K562 (cell line): ENCODE data around the gene HEATR1. TPM values are rescaled to one million over a fixed set of nuclear protein-coding genes. Genes with fewer than 3 reads are reported as not detected.
A peak's percentile ranks its signal among the peaks of the same experiment; 100 is the strongest.

Experiments used
- ARID1B ChIP-seq: fragments of 450-650 bp; IDR thresholded peaks from 2 replicates; pipeline ENCODE4 v1.6.1; 2016; ENCODE audit warnings: antibody characterized with exemption, mild to moderate bottlenecking, inconsistent platforms
- KLF10 ChIP-seq: fragments of 250-450 bp; sonication (Bioruptor Pico); IDR thresholded peaks from 2 replicates; pipeline ENCODE4 v1.6.1; 2021; ENCODE audit warnings: matching md5 sums
- SNIP1 ChIP-seq: fragments of 450-650 bp; IDR thresholded peaks from 2 replicates; pipeline ENCODE4 v1.7.1; 2017; ENCODE audit warnings: low read depth, mild to moderate bottlenecking
- TRIM24 ChIP-seq, 2 experiments: fragments of 450-650 bp; IDR thresholded peaks; 2 replicates each; pipeline ENCODE4 v1.6.1; 2016
- ZNF584 ChIP-seq: fragments of 200-800 bp; sonication (Bioruptor generic); IDR thresholded peaks from 2 replicates; pipeline ENCODE4 v1.6.1; 2016; ENCODE audit warnings: low read depth, mild to moderate bottlenecking, missing genetic modification characterization, missing compliant biosample characterization
- polyA plus RNA-seq, 8 experiments: library from polyadenylated mRNA; depleted of rRNA in 4 of 8; stranded (reverse) in 5 of 8; unstranded in 3 of 8; fragments of >200 nt; fragmentation: Nextera tagmentation in 2 of 8; fragmentation: Illumina TruSeq in 1 of 8; extraction: Ambion mirVana in 2 of 8; extraction: Trizol in 1 of 8; gene quantifications; 2 replicates each; pipeline versions ENCODE4 v1.2.1 to v1.2.3, GENCODE V29; 2011 to 2014; ENCODE audit warnings: inconsistent platforms in 1 of 8, missing spikeins in 1 of 8
- total RNA-seq, 7 experiments: library from RNA; depleted of rRNA in 6 of 7; stranded (reverse); fragments of >200 nt in 6 of 7; fragmentation: Illumina TruSeq in 2 of 7; extraction: Trizol in 2 of 7; gene quantifications; 2 replicates each; pipeline versions ENCODE4 v1.2.1 to v1.2.3, GENCODE V29; 2011 to 2021; ENCODE audit warnings: low replicate concordance in 1 of 7
- TF ChIP-seq, protein P1 (sequence below): fragments of 250-450 bp; sonication (Bioruptor Pico); IDR thresholded peaks from 2 replicates; pipeline ENCODE4 v1.8.0; 2021; ENCODE audit warnings: mild to moderate bottlenecking, moderate library complexity
- TF ChIP-seq, protein P2 (sequence below): fragments of 450-650 bp; IDR thresholded peaks from 2 replicates; pipeline ENCODE4 v1.6.1; 2016; ENCODE audit warnings: mild to moderate bottlenecking, moderate library complexity
- TF ChIP-seq, protein P3 (sequence below): IDR thresholded peaks from 3 replicates; pipeline ENCODE4 v1.6.1; 2011; ENCODE audit warnings: borderline replicate concordance, mild to moderate bottlenecking; ENCODE audit not compliant: insufficient read length, insufficient read depth
- TF ChIP-seq, protein P4 (sequence below), 2 experiments: fragments of 450-650 bp; IDR thresholded peaks; 2 replicates each; pipeline ENCODE4 v1.6.1; 2016
- TF ChIP-seq, protein P5 (sequence below): fragments of 250-450 bp; sonication (Bioruptor Pico); IDR thresholded peaks from 2 replicates; pipeline ENCODE4 v1.6.1; 2021; ENCODE audit warnings: mild to moderate bottlenecking

HEATR1 gene
- total and polyA plus RNA-seq, 9 of the 15 experiments (the other 6 are each of a cell fraction or from before 2014, with no cell fraction given), result 28.3 to 108 (median 50.9) TPM

DNA sequence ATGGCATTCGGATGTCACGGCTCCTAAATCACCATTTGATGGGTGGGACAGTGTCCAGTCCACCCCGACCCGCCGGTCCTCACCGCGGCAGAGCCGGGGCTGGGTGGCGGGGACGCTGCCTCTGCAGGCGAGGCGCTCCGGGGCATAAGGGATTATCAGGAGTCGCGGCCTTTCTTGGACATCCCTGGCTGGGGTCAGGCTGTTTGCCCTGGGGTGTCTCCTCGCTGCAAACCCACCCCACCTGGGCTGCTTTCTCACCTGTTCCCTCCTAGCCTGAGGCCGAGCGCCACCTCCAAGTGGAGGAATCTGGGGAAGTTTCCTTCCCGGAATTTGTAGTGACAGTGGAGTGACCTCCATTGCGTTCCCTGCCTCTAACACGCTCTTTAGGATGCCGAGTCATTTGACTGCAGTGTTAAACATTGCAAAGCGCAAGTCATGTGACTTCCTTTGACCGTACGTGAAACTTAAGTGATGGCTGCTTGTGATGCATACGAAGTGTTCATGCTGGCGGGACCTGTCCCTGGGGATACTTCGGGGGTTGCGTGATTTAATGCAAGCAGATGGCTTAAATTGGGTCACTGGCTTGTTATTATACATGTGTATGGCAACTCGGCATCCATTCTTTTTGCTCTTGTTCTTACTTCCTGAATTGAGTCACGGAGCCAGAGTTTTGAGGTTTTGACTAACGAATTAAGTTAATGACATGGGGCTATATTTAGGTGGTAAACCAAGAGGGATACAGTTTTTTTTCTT is 80.0 kb downstream of the HEATR1 start (continued):
- TF ChIP-seq SNIP1 (no peak), ZNF584 (0 out of 2 replicates have a peak, but pooled peaks have one; percentile 21), ARID1B (peak; percentile 32; the same call in 1 of the 2 replicates), TRIM24 (IDR thresholded peaks at IDR 0.05) (no peak; a peak in 1 of 4 replicates), KLF10 (CRISPR knock-in tag) (no peak)
- TF ChIP-seq, protein P1, sequence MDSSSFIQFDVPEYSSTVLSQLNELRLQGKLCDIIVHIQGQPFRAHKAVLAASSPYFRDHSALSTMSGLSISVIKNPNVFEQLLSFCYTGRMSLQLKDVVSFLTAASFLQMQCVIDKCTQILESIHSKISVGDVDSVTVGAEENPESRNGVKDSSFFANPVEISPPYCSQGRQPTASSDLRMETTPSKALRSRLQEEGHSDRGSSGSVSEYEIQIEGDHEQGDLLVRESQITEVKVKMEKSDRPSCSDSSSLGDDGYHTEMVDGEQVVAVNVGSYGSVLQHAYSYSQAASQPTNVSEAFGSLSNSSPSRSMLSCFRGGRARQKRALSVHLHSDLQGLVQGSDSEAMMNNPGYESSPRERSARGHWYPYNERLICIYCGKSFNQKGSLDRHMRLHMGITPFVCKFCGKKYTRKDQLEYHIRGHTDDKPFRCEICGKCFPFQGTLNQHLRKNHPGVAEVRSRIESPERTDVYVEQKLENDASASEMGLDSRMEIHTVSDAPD (CRISPR knock-in tag), result no peak
- TF ChIP-seq, protein P2, sequence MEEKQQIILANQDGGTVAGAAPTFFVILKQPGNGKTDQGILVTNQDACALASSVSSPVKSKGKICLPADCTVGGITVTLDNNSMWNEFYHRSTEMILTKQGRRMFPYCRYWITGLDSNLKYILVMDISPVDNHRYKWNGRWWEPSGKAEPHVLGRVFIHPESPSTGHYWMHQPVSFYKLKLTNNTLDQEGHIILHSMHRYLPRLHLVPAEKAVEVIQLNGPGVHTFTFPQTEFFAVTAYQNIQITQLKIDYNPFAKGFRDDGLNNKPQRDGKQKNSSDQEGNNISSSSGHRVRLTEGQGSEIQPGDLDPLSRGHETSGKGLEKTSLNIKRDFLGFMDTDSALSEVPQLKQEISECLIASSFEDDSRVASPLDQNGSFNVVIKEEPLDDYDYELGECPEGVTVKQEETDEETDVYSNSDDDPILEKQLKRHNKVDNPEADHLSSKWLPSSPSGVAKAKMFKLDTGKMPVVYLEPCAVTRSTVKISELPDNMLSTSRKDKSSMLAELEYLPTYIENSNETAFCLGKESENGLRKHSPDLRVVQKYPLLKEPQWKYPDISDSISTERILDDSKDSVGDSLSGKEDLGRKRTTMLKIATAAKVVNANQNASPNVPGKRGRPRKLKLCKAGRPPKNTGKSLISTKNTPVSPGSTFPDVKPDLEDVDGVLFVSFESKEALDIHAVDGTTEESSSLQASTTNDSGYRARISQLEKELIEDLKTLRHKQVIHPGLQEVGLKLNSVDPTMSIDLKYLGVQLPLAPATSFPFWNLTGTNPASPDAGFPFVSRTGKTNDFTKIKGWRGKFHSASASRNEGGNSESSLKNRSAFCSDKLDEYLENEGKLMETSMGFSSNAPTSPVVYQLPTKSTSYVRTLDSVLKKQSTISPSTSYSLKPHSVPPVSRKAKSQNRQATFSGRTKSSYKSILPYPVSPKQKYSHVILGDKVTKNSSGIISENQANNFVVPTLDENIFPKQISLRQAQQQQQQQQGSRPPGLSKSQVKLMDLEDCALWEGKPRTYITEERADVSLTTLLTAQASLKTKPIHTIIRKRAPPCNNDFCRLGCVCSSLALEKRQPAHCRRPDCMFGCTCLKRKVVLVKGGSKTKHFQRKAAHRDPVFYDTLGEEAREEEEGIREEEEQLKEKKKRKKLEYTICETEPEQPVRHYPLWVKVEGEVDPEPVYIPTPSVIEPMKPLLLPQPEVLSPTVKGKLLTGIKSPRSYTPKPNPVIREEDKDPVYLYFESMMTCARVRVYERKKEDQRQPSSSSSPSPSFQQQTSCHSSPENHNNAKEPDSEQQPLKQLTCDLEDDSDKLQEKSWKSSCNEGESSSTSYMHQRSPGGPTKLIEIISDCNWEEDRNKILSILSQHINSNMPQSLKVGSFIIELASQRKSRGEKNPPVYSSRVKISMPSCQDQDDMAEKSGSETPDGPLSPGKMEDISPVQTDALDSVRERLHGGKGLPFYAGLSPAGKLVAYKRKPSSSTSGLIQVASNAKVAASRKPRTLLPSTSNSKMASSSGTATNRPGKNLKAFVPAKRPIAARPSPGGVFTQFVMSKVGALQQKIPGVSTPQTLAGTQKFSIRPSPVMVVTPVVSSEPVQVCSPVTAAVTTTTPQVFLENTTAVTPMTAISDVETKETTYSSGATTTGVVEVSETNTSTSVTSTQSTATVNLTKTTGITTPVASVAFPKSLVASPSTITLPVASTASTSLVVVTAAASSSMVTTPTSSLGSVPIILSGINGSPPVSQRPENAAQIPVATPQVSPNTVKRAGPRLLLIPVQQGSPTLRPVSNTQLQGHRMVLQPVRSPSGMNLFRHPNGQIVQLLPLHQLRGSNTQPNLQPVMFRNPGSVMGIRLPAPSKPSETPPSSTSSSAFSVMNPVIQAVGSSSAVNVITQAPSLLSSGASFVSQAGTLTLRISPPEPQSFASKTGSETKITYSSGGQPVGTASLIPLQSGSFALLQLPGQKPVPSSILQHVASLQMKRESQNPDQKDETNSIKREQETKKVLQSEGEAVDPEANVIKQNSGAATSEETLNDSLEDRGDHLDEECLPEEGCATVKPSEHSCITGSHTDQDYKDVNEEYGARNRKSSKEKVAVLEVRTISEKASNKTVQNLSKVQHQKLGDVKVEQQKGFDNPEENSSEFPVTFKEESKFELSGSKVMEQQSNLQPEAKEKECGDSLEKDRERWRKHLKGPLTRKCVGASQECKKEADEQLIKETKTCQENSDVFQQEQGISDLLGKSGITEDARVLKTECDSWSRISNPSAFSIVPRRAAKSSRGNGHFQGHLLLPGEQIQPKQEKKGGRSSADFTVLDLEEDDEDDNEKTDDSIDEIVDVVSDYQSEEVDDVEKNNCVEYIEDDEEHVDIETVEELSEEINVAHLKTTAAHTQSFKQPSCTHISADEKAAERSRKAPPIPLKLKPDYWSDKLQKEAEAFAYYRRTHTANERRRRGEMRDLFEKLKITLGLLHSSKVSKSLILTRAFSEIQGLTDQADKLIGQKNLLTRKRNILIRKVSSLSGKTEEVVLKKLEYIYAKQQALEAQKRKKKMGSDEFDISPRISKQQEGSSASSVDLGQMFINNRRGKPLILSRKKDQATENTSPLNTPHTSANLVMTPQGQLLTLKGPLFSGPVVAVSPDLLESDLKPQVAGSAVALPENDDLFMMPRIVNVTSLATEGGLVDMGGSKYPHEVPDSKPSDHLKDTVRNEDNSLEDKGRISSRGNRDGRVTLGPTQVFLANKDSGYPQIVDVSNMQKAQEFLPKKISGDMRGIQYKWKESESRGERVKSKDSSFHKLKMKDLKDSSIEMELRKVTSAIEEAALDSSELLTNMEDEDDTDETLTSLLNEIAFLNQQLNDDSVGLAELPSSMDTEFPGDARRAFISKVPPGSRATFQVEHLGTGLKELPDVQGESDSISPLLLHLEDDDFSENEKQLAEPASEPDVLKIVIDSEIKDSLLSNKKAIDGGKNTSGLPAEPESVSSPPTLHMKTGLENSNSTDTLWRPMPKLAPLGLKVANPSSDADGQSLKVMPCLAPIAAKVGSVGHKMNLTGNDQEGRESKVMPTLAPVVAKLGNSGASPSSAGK, result peak; percentile 86
- TF ChIP-seq, protein P3, sequence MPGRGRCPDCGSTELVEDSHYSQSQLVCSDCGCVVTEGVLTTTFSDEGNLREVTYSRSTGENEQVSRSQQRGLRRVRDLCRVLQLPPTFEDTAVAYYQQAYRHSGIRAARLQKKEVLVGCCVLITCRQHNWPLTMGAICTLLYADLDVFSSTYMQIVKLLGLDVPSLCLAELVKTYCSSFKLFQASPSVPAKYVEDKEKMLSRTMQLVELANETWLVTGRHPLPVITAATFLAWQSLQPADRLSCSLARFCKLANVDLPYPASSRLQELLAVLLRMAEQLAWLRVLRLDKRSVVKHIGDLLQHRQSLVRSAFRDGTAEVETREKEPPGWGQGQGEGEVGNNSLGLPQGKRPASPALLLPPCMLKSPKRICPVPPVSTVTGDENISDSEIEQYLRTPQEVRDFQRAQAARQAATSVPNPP, result no peak
- TF ChIP-seq, protein P4, sequence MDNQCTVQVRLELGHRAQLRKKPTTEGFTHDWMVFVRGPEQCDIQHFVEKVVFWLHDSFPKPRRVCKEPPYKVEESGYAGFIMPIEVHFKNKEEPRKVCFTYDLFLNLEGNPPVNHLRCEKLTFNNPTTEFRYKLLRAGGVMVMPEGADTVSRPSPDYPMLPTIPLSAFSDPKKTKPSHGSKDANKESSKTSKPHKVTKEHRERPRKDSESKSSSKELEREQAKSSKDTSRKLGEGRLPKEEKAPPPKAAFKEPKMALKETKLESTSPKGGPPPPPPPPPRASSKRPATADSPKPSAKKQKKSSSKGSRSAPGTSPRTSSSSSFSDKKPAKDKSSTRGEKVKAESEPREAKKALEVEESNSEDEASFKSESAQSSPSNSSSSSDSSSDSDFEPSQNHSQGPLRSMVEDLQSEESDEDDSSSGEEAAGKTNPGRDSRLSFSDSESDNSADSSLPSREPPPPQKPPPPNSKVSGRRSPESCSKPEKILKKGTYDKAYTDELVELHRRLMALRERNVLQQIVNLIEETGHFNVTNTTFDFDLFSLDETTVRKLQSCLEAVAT (IDR thresholded peaks at IDR 0.05), result peak in 1 of 2 experiments; percentile 20; a peak in 2 of 4 replicates
- TF ChIP-seq, protein P5, sequence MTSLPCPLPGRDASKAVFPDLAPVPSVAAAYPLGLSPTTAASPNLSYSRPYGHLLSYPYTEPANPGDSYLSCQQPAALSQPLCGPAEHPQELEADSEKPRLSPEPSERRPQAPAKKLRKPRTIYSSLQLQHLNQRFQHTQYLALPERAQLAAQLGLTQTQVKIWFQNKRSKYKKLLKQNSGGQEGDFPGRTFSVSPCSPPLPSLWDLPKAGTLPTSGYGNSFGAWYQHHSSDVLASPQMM (CRISPR knock-in tag), result no peak
